Gastrocnemius medialis (tissue), 4 donors: ENCODE results near the gene PAFAH2.

Experiments used
- CTCF ChIP-seq, 5 experiments: fragments of 450-650 bp in 3 of 5; fragments of 200-600 bp in 2 of 5; sonication (generic) in 2 of 5; IDR thresholded peaks in 4 of 5; conservative IDR thresholded peaks in 1 of 5; 1 replicate in 4 of 5; 2 replicates in 1 of 5; pipeline ENCODE4 v1.5.1; 2016 to 2019; ENCODE audit warnings: antibody characterized with exemption in 5 of 5, mild to moderate bottlenecking in 3 of 5, moderate library complexity in 3 of 5
- POLR2A ChIP-seq, 2 donors: fragments of 450-650 bp; IDR thresholded peaks; one replicate each; pipeline ENCODE4 v1.6.1; 2017; ENCODE audit warnings: antibody characterized with exemption in 2 of 2, mild to moderate bottlenecking in 2 of 2, moderate library complexity in 2 of 2

- no peak for TF ChIP-seq POLR2A (IDR thresholded peaks at IDR 0.05)
- TF ChIP-seq CTCF (IDR thresholded peaks at IDR 0.05 in 4 of 5, conservative IDR thresholded peaks at IDR 0.05 in 1 of 5), result no peak
Measured at GRCh38 chr1:25996966-25997827, 666 bp downstream of the PAFAH2 start.
